Fibroblast of gingiva (primary cell): ENCODE results near the gene MYBBP1A.
"Not testable (repeated sequence)": the region's sequence is repeated elsewhere in the genome, so short reads cannot be mapped to it uniquely, and the experiment has no call there.

Experiments
- DNase-seq: peaks from one replicate; pipeline ENCODE4 v3.0.0-alpha.2; 2011; ENCODE audit warnings: low read depth

Gene MYBBP1A

GRCh38 chr17:4590042-4590441 lies 34.9 kb upstream of the MYBBP1A start:
- not testable (repeated sequence) for DNase-seq

- DNase-seq: no peak
These were observed 33.9 kb upstream of the MYBBP1A start for GRCh38 chr17:4588898-4589625.

DNA sequence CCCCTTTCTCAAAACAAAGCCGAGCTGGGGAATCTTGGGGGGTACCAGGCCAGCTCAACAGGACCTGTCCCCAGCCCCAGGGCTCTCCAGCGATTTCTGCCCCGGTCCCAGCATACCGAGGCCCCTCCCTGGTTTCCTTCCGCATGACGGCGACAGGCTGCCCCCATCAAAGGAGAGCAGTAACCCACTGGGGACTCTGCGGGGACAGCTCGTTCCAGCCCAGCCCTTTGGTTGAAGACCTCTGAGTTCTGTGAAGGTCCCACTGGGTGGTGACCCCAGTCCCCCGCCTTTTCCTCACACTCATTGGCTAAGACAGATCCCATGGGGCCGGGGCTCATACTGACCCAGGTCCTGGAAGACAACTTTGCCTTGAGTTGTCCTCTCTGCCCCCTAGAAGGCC lies 33.2 kb upstream of the MYBBP1A start:
- DNase-seq: no peak

DNA sequence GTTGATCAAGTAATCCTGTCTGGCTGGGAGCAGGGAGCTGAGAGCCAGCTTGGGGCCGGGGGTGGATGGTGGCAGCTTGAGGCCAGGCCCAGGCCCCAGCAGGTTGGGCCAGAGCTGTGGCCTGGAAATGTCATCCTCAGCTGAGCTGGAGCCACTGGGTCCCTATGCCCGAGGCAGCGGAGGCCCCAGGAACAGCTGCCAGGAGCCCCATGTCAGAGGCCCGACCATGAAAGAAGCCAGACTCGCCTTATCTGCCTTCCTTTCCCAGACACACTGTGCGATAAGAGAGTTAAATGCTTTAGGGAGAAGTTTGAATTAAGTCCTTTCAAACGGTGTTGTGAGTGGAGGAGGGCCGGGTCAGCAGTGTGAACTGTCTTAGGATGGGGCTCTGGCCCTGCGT lies 32.6 kb upstream of the MYBBP1A start:
- no peak for DNase-seq

GRCh38 chr17:4587195-4587594 lies 32.0 kb upstream of the MYBBP1A start:
- no peak for DNase-seq

GRCh38 chr17:4586043-4586442 lies 30.9 kb upstream of the MYBBP1A start:
- no peak for DNase-seq

DNA sequence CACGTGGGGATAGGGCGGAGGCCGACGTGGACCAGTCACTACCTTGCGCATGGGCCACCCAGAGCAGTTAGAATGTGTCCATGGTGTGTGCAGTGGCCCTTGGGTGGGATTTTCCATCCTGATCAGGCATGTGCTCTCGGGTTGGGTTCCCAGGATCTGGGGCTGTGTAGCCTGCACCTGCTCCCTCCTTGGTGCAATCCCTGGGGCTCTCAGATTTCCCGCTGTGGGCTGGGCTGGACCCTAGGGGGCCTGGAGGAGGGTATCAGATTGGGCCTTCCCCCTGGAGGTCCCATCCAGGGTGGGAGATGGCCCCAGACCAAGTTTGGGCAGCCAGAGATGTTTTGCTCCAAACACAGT lies 30.4 kb upstream of the MYBBP1A start:
- no peak for DNase-seq

GRCh38 chr17:4584917-4585637 lies 29.9 kb upstream of the MYBBP1A start:
- DNase-seq: no peak

DNA sequence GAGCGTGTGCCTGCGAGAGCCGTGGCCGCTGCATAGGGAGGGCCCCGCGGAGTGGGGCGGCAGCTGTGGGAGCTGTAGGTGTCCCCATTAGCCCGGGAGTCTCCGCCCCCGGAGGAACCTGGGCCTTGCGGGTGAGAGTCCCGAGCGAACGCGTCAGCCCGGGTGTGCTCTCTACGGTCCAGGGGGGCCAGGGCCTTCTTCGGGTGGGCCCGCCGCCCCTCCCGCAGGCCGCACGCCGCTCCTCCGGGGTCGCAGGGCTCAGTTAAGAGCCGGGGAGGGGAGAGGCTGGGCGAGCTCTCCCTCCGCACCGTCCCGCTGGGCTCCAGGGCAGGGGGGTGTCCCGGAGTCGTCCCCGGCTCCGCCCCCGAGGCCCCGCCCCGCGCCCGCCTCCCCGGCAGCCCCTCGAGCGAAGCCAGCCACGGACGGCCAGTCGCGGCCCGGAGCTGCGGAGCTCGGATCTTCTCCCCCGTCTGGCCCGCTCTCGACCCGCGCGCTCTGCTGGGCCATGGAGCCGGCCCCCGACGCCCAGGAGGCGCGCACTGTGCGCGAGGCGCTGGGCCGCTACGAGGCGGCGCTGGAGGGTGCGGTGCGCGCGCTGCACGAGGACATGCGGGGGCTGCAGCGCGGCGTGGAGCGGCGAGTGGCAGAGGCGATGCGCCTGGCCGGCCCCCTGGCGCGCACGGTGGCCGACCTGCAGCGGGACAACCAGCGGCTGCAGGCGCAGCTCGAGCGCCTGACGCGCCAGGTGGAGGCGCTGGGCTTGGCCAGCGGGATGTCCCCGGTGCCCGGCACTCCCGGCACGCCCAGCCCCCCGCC lies 29.1 kb upstream of the MYBBP1A start, which contains the start of gene SMTNL2:
TSS of gene SMTNL2 (plus strand) at position 429 of the 816 bp plus-strand sequence. CDS start at position 506, 77 bp downstream.
- DNase-seq: no peak

DNA sequence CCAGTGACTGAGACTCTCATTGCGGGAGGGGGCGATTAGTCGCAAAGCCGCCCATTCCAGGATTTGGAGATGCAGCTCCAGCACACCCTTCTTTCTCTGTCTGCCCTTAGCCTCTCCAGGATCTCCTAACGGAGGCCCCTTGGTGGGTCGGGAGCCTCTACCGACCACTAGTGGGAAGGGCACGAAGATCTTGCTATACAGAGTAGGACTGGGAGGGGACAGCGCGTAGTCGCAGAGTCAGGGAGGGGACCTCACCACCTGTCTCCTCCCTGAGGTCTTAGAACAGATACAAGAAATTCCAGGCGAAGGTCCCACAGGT lies 28.6 kb upstream of the MYBBP1A start:
- DNase-seq: no peak

DNA sequence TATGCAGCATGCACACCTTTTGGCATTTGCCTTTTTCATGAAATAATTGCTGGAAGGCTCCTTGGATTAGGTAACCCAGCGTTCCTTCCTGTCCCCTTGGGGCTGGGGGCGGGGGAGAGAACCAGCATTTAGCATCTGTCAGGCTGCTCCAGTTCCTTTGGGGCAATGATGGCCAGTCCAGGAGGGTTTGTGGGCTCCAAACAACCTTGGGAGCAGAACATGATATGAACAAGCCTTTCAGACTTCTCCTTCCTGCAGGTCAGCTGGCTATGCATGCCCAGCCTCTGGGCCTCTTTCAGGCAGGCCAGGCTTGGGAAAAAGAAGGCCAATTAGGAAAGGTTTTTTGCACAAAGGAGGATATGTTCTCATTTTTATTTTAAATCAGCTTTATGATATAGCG lies 28.0 kb upstream of the MYBBP1A start:
- no peak for DNase-seq

DNA sequence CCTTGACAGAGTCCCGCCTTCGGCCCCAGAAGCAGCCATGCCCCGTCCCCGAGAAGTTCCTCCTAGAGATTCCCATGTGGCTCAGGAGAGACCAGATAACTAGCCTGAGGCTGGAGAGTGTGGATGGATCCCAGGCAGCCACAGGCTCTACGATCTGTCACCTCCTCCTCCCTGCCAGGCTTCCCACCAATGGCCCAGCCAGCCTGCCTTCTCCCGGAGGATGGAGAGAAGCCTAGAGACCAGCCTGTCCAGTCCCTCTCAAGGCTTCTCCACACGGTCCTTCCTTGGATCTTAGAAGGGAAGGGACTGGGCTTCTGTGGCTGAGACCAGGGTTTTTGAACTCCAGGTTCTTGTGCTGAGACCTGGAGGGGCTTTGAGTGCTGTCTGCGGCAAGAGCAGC lies 27.5 kb upstream of the MYBBP1A start:
- no peak for DNase-seq

- no peak for DNase-seq
These were observed 26.9 kb upstream of the MYBBP1A start for GRCh38 chr17:4582101-4582501.

- DNase-seq: no peak
These were observed 25.1 kb upstream of the MYBBP1A start for GRCh38 chr17:4580291-4580690.

GRCh38 chr17:4579678-4580077 lies 24.5 kb upstream of the MYBBP1A start:
- no peak for DNase-seq

GRCh38 chr17:4578349-4578748 lies 23.2 kb upstream of the MYBBP1A start:
- not testable (repeated sequence) for DNase-seq

- no peak for DNase-seq
These were observed 22.3 kb upstream of the MYBBP1A start for GRCh38 chr17:4577386-4577993.

GRCh38 chr17:4576729-4577322 lies 21.6 kb upstream of the MYBBP1A start:
- DNase-seq: no peak

DNA sequence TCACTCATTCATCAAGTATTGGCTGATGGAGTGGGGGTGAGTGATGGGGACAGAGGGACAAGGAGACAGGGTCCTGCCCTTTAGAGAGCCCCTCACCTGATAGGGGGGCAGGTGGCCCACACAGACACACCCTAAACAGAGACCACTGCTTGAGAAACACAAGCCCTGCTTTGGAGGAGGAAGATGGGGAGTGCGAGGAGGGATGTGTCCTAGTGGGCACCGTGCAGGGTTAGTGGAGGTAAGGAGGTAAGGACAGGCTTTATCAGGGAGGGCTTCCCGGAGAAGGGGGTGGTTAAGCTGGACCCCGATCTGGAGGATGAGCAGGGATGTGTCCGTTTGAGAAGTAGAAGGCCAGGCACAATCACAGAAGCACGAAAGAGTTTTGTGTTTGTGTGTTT lies 21.0 kb upstream of the MYBBP1A start:
- no peak for DNase-seq

GRCh38 chr17:4574448-4575045 lies 19.4 kb upstream of the MYBBP1A start:
- no peak for DNase-seq

DNA sequence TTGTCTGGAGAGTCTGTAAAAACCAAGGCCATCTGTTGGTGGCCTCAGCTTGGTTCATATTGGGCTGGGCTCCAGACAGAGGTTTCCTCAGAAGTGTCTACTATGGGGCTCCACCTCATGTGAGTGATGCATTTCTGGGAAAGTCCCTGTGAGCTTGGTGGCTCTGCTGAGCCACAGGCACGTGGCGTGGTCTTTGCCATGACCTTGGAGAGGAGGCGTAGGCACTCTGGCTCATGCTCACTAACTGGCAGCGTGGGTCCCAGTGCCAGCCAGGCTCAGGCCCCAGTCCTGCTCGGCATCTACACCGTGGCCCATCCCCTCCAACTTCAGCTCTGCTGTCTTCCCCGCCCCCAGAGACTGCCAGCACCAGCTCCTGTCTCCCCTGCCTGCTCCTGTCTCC lies 18.5 kb upstream of the MYBBP1A start:
- no peak for DNase-seq

DNA sequence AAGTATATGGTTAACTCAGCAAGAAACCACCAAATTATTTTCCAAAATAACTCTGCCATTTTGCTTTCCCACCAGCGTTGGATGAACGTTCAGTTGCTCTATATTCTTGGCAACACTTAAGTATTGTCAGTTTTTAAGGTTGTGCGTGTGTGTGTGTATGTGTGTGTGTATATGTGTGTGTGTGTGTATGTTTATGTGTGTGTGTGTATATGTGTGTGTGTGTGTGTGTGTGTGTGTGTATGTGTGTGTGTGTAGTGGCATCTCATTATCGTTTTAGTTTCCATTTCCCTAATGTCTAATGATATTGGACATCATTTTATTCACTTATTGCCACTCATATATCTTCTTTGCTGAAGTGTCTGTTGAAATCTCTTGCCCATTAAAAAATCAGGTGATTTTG lies 17.9 kb upstream of the MYBBP1A start:
- no peak for DNase-seq
